Esophagus muscularis mucosa (tissue), 4 donors: Measurements from ENCODE around the gene SRXN1. TPM values are rescaled to one million over a fixed set of nuclear protein-coding genes. Genes with fewer than 3 reads are reported as not detected.

Experiments
- DNase-seq: peaks from one replicate; pipeline ENCODE4 v3.0.0-alpha.2; 2017; ENCODE audit errors: extremely low spot score
- H3K27ac ChIP-seq, 4 donors: fragments of 200-600 bp; sonication (generic); replicated peaks in 1 of 4; 1 replicate in 3 of 4; 2 replicates in 1 of 4; pipeline ENCODE4 v1.5.1; 2016 to 2019; ENCODE audit warnings: mild to moderate bottlenecking in 1 of 4
- H3K27me3 ChIP-seq, 4 donors: fragments of 200-600 bp; sonication (generic); one replicate each; pipeline versions ENCODE4 v1.5.1 to v1.6.0; 2016 to 2019
- H3K36me3 ChIP-seq, 4 donors: fragments of 200-600 bp; sonication (generic); one replicate each; pipeline ENCODE4 v1.5.1; 2016 to 2019
- H3K4me1 ChIP-seq, 4 donors: fragments of 200-600 bp; sonication (generic); one replicate each; pipeline ENCODE4 v1.5.1; 2016 to 2019
- H3K4me3 ChIP-seq, 4 donors: fragments of 200-600 bp; sonication (generic); 1 replicate in 2 of 4; 2 replicates in 2 of 4; pipeline ENCODE4 v1.5.1; 2016 to 2019; ENCODE audit warnings: mild to moderate bottlenecking in 4 of 4, moderate library complexity in 1 of 4
- H3K9me3 ChIP-seq, 4 donors: fragments of 200-600 bp; sonication (generic); 1 replicate in 3 of 4; 2 replicates in 1 of 4; pipeline ENCODE4 v1.5.1; 2016 to 2019
- CTCF ChIP-seq, 3 experiments: fragments of 200-600 bp in 2 of 3; fragments of 450-650 bp in 1 of 3; sonication (generic) in 2 of 3; IDR thresholded peaks; one replicate each; pipeline ENCODE4 v1.5.1; 2017 to 2019; ENCODE audit warnings: antibody characterized with exemption in 3 of 3, mild to moderate bottlenecking in 2 of 3, moderate library complexity in 1 of 3
- EP300 ChIP-seq: sonication (generic); formaldehyde crosslinking; IDR thresholded peaks from one replicate; pipeline ENCODE4 v1.6.1; 2017; ENCODE audit warnings: antibody characterized with exemption
- POLR2A ChIP-seq: fragments of 450-650 bp; IDR thresholded peaks from one replicate; pipeline ENCODE4 v1.6.1; 2017; ENCODE audit warnings: antibody characterized with exemption, moderate library complexity, mild to moderate bottlenecking, low read depth
- POLR2AphosphoS5 ChIP-seq, 2 donors: sonication (generic); formaldehyde crosslinking; IDR thresholded peaks; one replicate each; pipeline ENCODE4 v1.6.1; 2017; ENCODE audit warnings: antibody characterized with exemption in 2 of 2
- WGBS: methylation state at CpG from one replicate; pipeline ENCODE4 v1.1.5; 2018; 5-methylcytosine and 5-hydroxymethylcytosine counted together
- intact Hi-C: fragments of 100-400 bp; cut with DNase I; formaldehyde crosslinking; loops from one replicate; pipeline ENCODE4 v1.15.1; 2023
- total RNA-seq, 4 donors: library from RNA; depleted of rRNA; stranded (reverse); fragments of >200 nt; gene quantifications; one replicate each; pipeline versions ENCODE4 v1.1.0 to v1.2.1, GENCODE V29; 2016

SRXN1 gene
- total RNA-seq, 4 donors from 2014 or later = 37.0 to 58.2 (median 41.4) TPM

GRCh38 chr20:603116-603640 lies 49.8 kb downstream of the SRXN1 start:
- intact Hi-C loops = no loop called here
- Histone ChIP-seq H3K36me3 (peaks cover 0 to 23% (median 0%) of the 10 kb centered on the region in 4 donors), H3K27me3 (peaks cover 0 to 23% (median under 1%) of the 10 kb centered on the region in 4 donors), H3K27ac (peak overlapping the region in 3 of 4 donors; percentile 3 to 44 (median 24)), H3K9me3 (no peaks in the 10 kb centered on the region), H3K4me1 (peaks cover 0 to 52% (median 5%) of the 10 kb centered on the region in 4 donors), H3K4me3 (no peak overlapping the region)
- TF ChIP-seq CTCF (IDR thresholded peaks at IDR 0.05) = no peak
- no peak for TF ChIP-seq POLR2A
- TF ChIP-seq POLR2AphosphoS5 (IDR thresholded peaks at IDR 0.05) = no peak
- no peak for TF ChIP-seq EP300
- 71% methylated on average over 7 of the region's 8 CpGs for WGBS
- no peak for DNase-seq

- Histone ChIP-seq H3K27ac (peak overlapping the region in 3 of 4 donors; percentile 3 to 44 (median 24)), H3K36me3 (peaks cover 0 to 17% (median 0%) of the 10 kb centered on the region in 4 donors), H3K9me3 (no peaks in the 10 kb centered on the region), H3K4me1 (peaks cover 0 to 52% (median 5%) of the 10 kb centered on the region in 4 donors), H3K4me3 (no peak overlapping the region), H3K27me3 (peaks cover 0 to 16% (median 0%) of the 10 kb centered on the region in 4 donors)
- TF ChIP-seq EP300 = no peak
- no peak for TF ChIP-seq CTCF (IDR thresholded peaks at IDR 0.05)
- TF ChIP-seq POLR2AphosphoS5 (IDR thresholded peaks at IDR 0.05) = no peak
- TF ChIP-seq POLR2A = no peak
- DNase-seq = no peak
- 66% methylated on average over 3 of the region's 8 CpGs for WGBS
- intact Hi-C loops = no loop called here
These were observed 50.7 kb downstream of the SRXN1 start for GRCh38 chr20:602111-602970.

GRCh38 chr20:600736-601135 lies 52.3 kb downstream of the SRXN1 start:
- Histone ChIP-seq H3K27ac (no peak overlapping the region), H3K4me1 (peaks cover 3 to 43% (median 5%) of the 10 kb centered on the region in 4 donors), H3K36me3 (peaks cover 0 to 15% (median 0%) of the 10 kb centered on the region in 4 donors), H3K4me3 (no peak overlapping the region), H3K27me3 (peaks cover 0 to 15% (median under 1%) of the 10 kb centered on the region in 4 donors), H3K9me3 (no peaks in the 10 kb centered on the region)
- intact Hi-C loops = no loop called here
- TF ChIP-seq POLR2AphosphoS5 (IDR thresholded peaks at IDR 0.05) = no peak
- DNase-seq = no peak
- WGBS = 84% methylated on average over 3 of the region's 6 CpGs

DNA sequence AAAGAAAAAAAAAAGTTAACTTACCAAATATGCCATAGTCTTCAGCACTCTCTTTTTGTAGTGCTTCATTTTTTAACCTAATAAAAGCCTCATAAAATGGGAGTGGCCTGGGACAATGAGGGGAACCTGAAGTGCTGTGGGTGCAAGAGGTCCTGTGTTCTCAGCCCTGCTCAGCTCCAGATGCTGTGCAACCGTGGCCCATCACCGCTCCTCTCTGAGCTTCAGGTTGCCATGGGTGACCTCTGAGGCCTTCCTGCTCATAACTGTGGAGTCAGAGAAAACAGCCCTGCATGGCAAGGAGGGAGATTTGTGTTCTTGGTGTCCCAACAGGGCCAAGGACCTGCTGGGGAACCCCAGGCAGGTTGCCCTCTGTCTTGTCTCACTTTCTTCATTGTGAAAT lies 52.9 kb downstream of the SRXN1 start:
- peaks cover 0 to 15% (median 0%) of the 10 kb centered on the region in 4 donors for H3K36me3 ChIP-seq
- no peak overlapping the region for H3K4me3 ChIP-seq
- peaks cover 3 to 41% (median 6%) of the 10 kb centered on the region in 4 donors for H3K4me1 ChIP-seq
- WGBS = 100% methylated on average over 1 of the region's 2 CpGs
- H3K9me3 ChIP-seq = no peaks in the 10 kb centered on the region
- intact Hi-C loops = no loop called here
- no peak for TF ChIP-seq EP300
- TF ChIP-seq POLR2A = no peak
- TF ChIP-seq CTCF (IDR thresholded peaks at IDR 0.05) = no peak
- no peak for TF ChIP-seq POLR2AphosphoS5 (IDR thresholded peaks at IDR 0.05)
- H3K27me3 ChIP-seq = peaks cover 0 to 20% (median 3%) of the 10 kb centered on the region in 4 donors
- no peak overlapping the region for H3K27ac ChIP-seq
- DNase-seq = no peak

DNA sequence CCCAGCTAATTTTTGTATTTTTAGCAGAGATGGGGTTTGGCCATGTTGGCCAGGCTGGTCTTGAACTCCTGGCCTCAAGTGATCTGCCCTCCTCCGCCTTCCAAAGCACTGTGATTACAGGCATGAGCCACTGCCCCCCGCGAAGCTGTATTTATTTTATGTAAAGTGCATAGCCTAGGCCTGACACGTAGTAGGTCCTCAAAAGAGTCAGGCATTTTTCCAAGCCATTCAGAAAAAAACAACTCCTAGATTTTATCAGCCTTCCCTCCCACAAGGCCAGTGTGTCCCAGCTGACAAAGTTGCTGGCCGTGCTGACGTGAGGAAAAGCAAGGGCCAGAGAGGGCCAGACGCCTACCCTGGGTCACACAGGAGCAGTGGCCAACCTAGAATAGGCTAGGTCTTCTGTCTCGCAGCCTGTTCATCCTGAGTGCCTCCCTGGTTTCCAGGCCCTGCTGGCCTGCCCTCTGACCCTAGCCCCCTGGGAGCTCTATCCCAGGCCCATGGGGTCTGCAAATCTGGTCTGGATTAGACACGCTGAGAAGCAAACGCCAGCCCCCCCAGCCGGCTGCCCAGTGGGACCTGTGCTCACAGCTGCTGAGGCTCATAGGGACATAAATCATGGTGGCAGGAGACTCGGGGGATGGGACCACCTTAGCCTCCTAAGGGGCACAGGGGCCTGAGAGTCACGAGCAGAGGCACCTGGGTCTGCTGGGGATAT lies 54.7 kb downstream of the SRXN1 start:
- TF ChIP-seq POLR2A = no peak
- no peak for TF ChIP-seq EP300
- no peak for TF ChIP-seq POLR2AphosphoS5 (IDR thresholded peaks at IDR 0.05)
- no peak for DNase-seq
- intact Hi-C loops = no loop called here
- WGBS = 79% methylated on average over 11 of the region's 13 CpGs
- Histone ChIP-seq H3K27me3 (peaks cover 0 to 34% (median 3%) of the 10 kb centered on the region in 4 donors), H3K4me3 (no peak overlapping the region), H3K9me3 (no peaks in the 10 kb centered on the region), H3K4me1 (peaks cover 2 to 27% (median 4%) of the 10 kb centered on the region in 4 donors), H3K27ac (no peak overlapping the region), H3K36me3 (peaks cover 0 to under 1% (median 0%) of the 10 kb centered on the region in 4 donors)
